BLaER1 (cell line): ENCODE measurements around the gene GRIA3.

Experiments
- H3K27ac ChIP-seq: shearing (Covaris generic); formaldehyde crosslinking; 2 replicates; pipeline ENCODE4 v1.8.1; 2022
- H3K27me3 ChIP-seq: shearing (Covaris generic); formaldehyde crosslinking; 2 replicates; pipeline ENCODE4 v1.8.1; 2022
- H3K36me3 ChIP-seq: shearing (Covaris generic); formaldehyde crosslinking; 2 replicates; pipeline ENCODE4 v1.8.1; 2022
- H3K4me1 ChIP-seq: shearing (Covaris generic); formaldehyde crosslinking; 2 replicates; pipeline ENCODE4 v1.8.1; 2022
- H3K4me2 ChIP-seq: shearing (Covaris generic); formaldehyde crosslinking; 2 replicates; pipeline ENCODE4 v1.8.1; 2022
- H3K4me3 ChIP-seq: shearing (Covaris generic); formaldehyde crosslinking; 2 replicates; pipeline ENCODE4 v1.8.1; 2022
- H3K9ac ChIP-seq: shearing (Covaris generic); formaldehyde crosslinking; 2 replicates; pipeline ENCODE4 v1.8.1; 2022
- H3K9me3 ChIP-seq: shearing (Covaris generic); formaldehyde crosslinking; 2 replicates; pipeline ENCODE4 v1.8.1; 2022
- H4K20me1 ChIP-seq: shearing (Covaris generic); formaldehyde crosslinking; 2 replicates; pipeline ENCODE4 v1.8.1; 2022
- Cebpa-rat ChIP-seq: shearing (Covaris generic); IDR thresholded peaks from 2 replicates; pipeline ENCODE4 v1.8.1; 2022

GRIA3 gene

DNA sequence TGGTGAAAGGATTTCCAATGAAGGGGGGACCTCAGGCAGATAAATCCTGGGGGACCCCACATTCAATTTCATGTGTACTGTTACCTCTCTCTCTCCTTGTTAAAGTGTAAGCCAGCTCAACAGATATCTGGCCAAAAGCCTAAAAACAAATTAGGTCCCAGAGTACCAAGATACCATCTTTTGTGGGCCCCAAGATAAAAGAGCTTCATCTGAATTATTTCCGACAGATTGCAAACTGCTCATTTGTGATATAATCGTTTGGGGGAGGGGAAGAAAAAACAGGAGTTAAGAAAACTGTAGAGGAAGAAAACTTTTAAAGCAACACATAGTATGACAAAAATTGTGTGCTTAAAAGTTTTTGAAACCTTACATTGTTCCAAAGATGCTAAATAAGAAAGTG is 33.6 kb downstream of the GRIA3 start:
- H4K20me1 ChIP-seq: peaks cover 6% of the 10 kb centered on the region; the same call in 1 of the 2 replicates
- H3K9me3 ChIP-seq: no peaks in the 10 kb centered on the region
- H3K4me1 ChIP-seq: no peaks in the 10 kb centered on the region
- no peak overlapping the region for H3K4me2 ChIP-seq
- no peak overlapping the region for H3K27ac ChIP-seq
- H3K27me3 ChIP-seq: peaks cover 99% of the 10 kb centered on the region
- H3K4me3 ChIP-seq: no peak overlapping the region
- no peak for TF ChIP-seq Cebpa-rat
- H3K36me3 ChIP-seq: no peaks in the 10 kb centered on the region
- no peak overlapping the region for H3K9ac ChIP-seq

- H3K4me3 ChIP-seq: no peak overlapping the region
- 0 out of 2 replicates have a peak, but pooled peaks cover 6% of the 10 kb centered on the region for H4K20me1 ChIP-seq
- no peak overlapping the region for H3K4me2 ChIP-seq
- no peaks in the 10 kb centered on the region for H3K4me1 ChIP-seq
- H3K27me3 ChIP-seq: peaks cover 99% of the 10 kb centered on the region
- H3K9me3 ChIP-seq: no peaks in the 10 kb centered on the region
- H3K9ac ChIP-seq: no peak overlapping the region
- H3K36me3 ChIP-seq: no peaks in the 10 kb centered on the region
- H3K27ac ChIP-seq: no peak overlapping the region
- no peak for TF ChIP-seq Cebpa-rat
Observed at GRCh38 chrX:123219916-123220315, 35.8 kb downstream of the GRIA3 start.

DNA sequence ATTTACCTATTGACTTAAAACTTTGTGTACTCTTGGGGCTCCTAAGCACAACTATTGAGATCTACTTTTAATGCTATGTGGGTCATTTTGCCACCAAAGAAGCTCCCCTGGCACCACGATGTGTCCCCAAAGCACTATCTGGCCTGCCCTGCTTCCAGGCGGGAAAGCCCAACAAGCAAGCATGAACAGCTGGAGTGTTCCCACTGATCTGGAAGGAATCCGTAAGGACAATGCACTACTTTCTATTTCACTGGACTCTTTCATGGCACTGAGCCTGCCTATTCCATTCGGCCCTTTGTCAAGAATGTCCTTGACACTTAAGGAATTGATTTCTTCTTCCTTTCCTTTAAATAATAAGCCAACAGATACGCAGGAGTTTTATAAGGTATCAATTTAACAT is 38.8 kb downstream of the GRIA3 start:
- H3K27me3 ChIP-seq: peaks cover 93% of the 10 kb centered on the region
- no peak overlapping the region for H3K4me2 ChIP-seq
- H4K20me1 ChIP-seq: no peaks in the 10 kb centered on the region
- H3K9me3 ChIP-seq: no peaks in the 10 kb centered on the region
- TF ChIP-seq Cebpa-rat: no peak
- no peak overlapping the region for H3K4me3 ChIP-seq
- no peak overlapping the region for H3K27ac ChIP-seq
- H3K4me1 ChIP-seq: no peaks in the 10 kb centered on the region
- H3K9ac ChIP-seq: no peak overlapping the region
- H3K36me3 ChIP-seq: no peaks in the 10 kb centered on the region

DNA sequence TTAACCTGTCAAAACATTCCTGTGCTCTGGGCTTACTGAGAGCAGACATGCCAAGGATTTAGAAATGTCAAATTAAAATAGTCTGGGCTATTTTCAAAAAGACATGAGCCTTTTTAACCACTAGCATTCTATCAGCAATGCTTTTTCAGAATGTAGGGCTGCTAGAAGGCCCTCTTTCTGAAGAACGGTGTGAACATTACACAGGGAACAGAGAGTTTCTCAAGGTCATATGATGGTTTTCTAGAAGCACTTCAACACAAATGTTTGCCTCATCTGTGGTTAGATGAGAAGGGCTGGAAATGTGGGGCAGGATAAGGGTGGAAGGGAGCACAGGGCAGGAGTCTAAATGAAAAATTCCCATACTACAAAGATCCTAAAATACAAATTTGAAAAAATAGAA is 39.3 kb downstream of the GRIA3 start:
- no peak overlapping the region for H3K4me2 ChIP-seq
- no peak for TF ChIP-seq Cebpa-rat
- peaks cover 93% of the 10 kb centered on the region for H3K27me3 ChIP-seq
- H3K4me3 ChIP-seq: no peak overlapping the region
- H3K9ac ChIP-seq: no peak overlapping the region
- H3K4me1 ChIP-seq: no peaks in the 10 kb centered on the region
- no peaks in the 10 kb centered on the region for H3K9me3 ChIP-seq
- H3K27ac ChIP-seq: no peak overlapping the region
- H3K36me3 ChIP-seq: no peaks in the 10 kb centered on the region
- no peaks in the 10 kb centered on the region for H4K20me1 ChIP-seq

GRCh38 chrX:123223859-123224258 is 39.8 kb downstream of the GRIA3 start:
- H3K4me2 ChIP-seq: no peak overlapping the region
- no peak overlapping the region for H3K27ac ChIP-seq
- H3K4me1 ChIP-seq: no peaks in the 10 kb centered on the region
- H4K20me1 ChIP-seq: no peaks in the 10 kb centered on the region
- H3K4me3 ChIP-seq: no peak overlapping the region
- no peak overlapping the region for H3K9ac ChIP-seq
- no peaks in the 10 kb centered on the region for H3K9me3 ChIP-seq
- no peaks in the 10 kb centered on the region for H3K36me3 ChIP-seq
- TF ChIP-seq Cebpa-rat: no peak
- H3K27me3 ChIP-seq: peaks cover 93% of the 10 kb centered on the region

DNA sequence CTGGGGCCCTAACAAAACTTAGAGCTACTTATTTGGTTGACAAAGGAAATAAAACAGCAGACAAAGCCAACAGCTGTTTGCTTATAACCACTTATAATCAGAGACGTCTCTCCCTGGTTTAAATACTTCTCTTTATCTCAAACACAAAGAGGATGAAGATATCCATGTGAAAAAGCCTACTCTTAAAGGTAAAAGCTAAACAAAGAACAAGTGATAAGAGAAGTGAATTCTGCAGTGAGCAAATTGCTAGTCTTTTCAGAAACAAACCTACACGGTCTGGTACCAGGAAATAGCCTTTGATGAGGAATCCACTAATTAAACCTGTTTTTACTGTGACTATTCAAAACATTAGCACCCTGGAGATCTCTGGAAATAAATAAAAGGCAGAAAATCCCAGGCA is 46.7 kb downstream of the GRIA3 start:
- H3K9me3 ChIP-seq: no peaks in the 10 kb centered on the region
- H3K27ac ChIP-seq: no peak overlapping the region
- H3K4me2 ChIP-seq: no peak overlapping the region
- no peak overlapping the region for H3K9ac ChIP-seq
- TF ChIP-seq Cebpa-rat: no peak
- H3K36me3 ChIP-seq: no peaks in the 10 kb centered on the region
- H3K4me1 ChIP-seq: no peaks in the 10 kb centered on the region
- no peak overlapping the region for H3K4me3 ChIP-seq
- peaks cover 78% of the 10 kb centered on the region for H3K27me3 ChIP-seq
- H4K20me1 ChIP-seq: no peaks in the 10 kb centered on the region

DNA sequence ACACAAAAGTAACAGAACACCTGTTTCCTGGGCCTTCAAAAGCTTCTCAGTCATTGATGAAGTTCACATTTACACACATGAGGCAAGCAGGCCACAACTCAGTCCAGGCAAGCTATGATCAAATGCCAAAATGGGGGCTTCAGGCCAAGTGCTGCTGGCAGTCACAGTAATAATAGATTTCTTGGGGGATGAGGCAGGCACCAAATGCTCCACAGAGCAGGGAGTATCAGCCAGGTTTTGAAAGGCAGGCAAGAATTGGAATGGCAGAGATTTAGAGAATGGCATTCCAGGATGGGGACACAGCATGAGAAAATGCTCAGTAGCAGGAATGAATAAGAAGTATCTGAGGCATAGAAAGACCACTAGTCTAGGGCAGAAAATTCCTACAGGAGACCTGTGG is 52.8 kb downstream of the GRIA3 start:
- H3K4me2 ChIP-seq: no peak overlapping the region
- H4K20me1 ChIP-seq: no peaks in the 10 kb centered on the region
- no peak overlapping the region for H3K27ac ChIP-seq
- H3K4me3 ChIP-seq: no peak overlapping the region
- no peaks in the 10 kb centered on the region for H3K36me3 ChIP-seq
- H3K4me1 ChIP-seq: no peaks in the 10 kb centered on the region
- no peak for TF ChIP-seq Cebpa-rat
- no peak overlapping the region for H3K9ac ChIP-seq
- no peaks in the 10 kb centered on the region for H3K9me3 ChIP-seq
- H3K27me3 ChIP-seq: peaks cover 85% of the 10 kb centered on the region

- H3K9ac ChIP-seq: no peak overlapping the region
- no peak overlapping the region for H3K27ac ChIP-seq
- no peaks in the 10 kb centered on the region for H3K4me1 ChIP-seq
- no peak overlapping the region for H3K4me3 ChIP-seq
- H3K27me3 ChIP-seq: peaks cover 86% of the 10 kb centered on the region
- H3K36me3 ChIP-seq: no peaks in the 10 kb centered on the region
- H3K4me2 ChIP-seq: no peak overlapping the region
- no peaks in the 10 kb centered on the region for H3K9me3 ChIP-seq
- TF ChIP-seq Cebpa-rat: no peak
- no peaks in the 10 kb centered on the region for H4K20me1 ChIP-seq
Observed at GRCh38 chrX:123237271-123237670, 53.2 kb downstream of the GRIA3 start.

- H3K4me2 ChIP-seq: no peak overlapping the region
- no peak for TF ChIP-seq Cebpa-rat
- no peak overlapping the region for H3K27ac ChIP-seq
- peaks cover 69% of the 10 kb centered on the region for H3K27me3 ChIP-seq
- H3K9me3 ChIP-seq: no peaks in the 10 kb centered on the region
- no peak overlapping the region for H3K9ac ChIP-seq
- no peaks in the 10 kb centered on the region for H3K4me1 ChIP-seq
- H3K4me3 ChIP-seq: no peak overlapping the region
- no peaks in the 10 kb centered on the region for H3K36me3 ChIP-seq
- no peaks in the 10 kb centered on the region for H4K20me1 ChIP-seq
Observed at GRCh38 chrX:123254457-123254856, 70.4 kb downstream of the GRIA3 start.

- TF ChIP-seq Cebpa-rat: no peak
- no peak overlapping the region for H3K27ac ChIP-seq
- no peak overlapping the region for H3K4me3 ChIP-seq
- no peaks in the 10 kb centered on the region for H3K36me3 ChIP-seq
- peaks cover 85% of the 10 kb centered on the region for H3K27me3 ChIP-seq
- no peaks in the 10 kb centered on the region for H4K20me1 ChIP-seq
- no peak overlapping the region for H3K9ac ChIP-seq
- H3K4me1 ChIP-seq: no peaks in the 10 kb centered on the region
- H3K9me3 ChIP-seq: no peaks in the 10 kb centered on the region
- H3K4me2 ChIP-seq: no peak overlapping the region
Observed at GRCh38 chrX:123256378-123256777, 72.3 kb downstream of the GRIA3 start.

- H3K36me3 ChIP-seq: no peaks in the 10 kb centered on the region
- no peak overlapping the region for H3K4me2 ChIP-seq
- H3K9ac ChIP-seq: no peak overlapping the region
- H4K20me1 ChIP-seq: no peaks in the 10 kb centered on the region
- H3K4me3 ChIP-seq: no peak overlapping the region
- peaks cover 91% of the 10 kb centered on the region for H3K27me3 ChIP-seq
- no peaks in the 10 kb centered on the region for H3K9me3 ChIP-seq
- H3K27ac ChIP-seq: no peak overlapping the region
- no peaks in the 10 kb centered on the region for H3K4me1 ChIP-seq
- TF ChIP-seq Cebpa-rat: no peak
Observed at GRCh38 chrX:123260920-123261418, 76.9 kb downstream of the GRIA3 start.
